Activated naive CD8-positive, alpha-beta T cell (primary cell): ENCODE measurements around the gene MRGPRE.

Experiments
- H3K27ac Mint-ChIP-seq: one replicate; pipeline ENCODE4 v1.8.0; 2021; ENCODE audit warnings: mixed read lengths
- H3K27me3 Mint-ChIP-seq: one replicate; pipeline ENCODE4 v1.8.0; 2021; ENCODE audit warnings: mixed read lengths
- H3K36me3 Mint-ChIP-seq: one replicate; pipeline ENCODE4 v1.8.0; 2021; ENCODE audit warnings: mixed read lengths
- H3K4me1 Mint-ChIP-seq: one replicate; pipeline ENCODE4 v1.8.0; 2021; ENCODE audit warnings: low read depth, mixed read lengths
- H3K4me3 Mint-ChIP-seq: one replicate; pipeline ENCODE4 v1.8.0; 2021; ENCODE audit warnings: mild to moderate bottlenecking, mixed read lengths
- H3K9me3 Mint-ChIP-seq: one replicate; pipeline ENCODE4 v1.8.0; 2021; ENCODE audit warnings: low read depth, mixed read lengths

MRGPRE gene

DNA sequence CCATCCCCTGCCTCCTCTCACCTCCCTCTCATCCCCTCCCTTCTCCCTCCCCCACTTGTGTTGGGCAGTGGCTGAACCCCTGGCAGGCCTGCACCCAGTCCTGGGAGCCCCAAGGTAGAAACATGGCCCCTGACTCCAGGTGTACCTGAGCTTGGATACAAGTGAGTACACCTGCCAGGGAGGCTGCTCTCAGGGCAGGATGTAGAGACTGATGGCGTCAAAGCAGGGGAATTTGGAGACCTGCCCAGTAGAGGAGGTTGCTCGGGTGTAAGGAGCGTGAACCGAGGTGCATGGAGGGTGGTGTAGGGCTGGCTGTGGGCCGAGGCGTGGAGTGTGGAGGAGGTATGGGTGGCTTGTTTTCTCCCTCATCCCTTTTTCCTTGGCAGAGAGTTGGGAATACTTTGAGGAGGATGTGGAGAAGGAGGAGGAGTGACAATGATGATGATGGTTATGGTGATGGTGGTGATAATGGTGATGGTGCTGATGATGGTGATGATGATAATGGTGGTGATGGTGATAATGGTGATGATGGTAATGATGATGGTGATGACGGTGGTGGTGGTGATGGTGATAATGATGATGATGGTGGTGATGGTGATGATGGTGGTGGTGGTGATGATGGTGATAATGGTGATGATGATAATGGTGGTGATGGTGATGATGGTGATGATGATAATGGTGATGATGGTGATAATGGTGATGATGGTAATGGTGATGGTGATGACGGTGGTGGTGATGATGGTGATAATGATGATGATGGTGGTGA lies 25.9 kb downstream of the MRGPRE start:
- Mint-ChIP-seq H3K36me3 (no peaks in the 10 kb centered on the region), H3K27ac (no peak overlapping the region), H3K9me3 (peaks cover 6% of the 10 kb centered on the region), H3K4me3 (no peak overlapping the region), H3K4me1 (peaks cover 11% of the 10 kb centered on the region), H3K27me3 (peaks cover 2% of the 10 kb centered on the region)

DNA sequence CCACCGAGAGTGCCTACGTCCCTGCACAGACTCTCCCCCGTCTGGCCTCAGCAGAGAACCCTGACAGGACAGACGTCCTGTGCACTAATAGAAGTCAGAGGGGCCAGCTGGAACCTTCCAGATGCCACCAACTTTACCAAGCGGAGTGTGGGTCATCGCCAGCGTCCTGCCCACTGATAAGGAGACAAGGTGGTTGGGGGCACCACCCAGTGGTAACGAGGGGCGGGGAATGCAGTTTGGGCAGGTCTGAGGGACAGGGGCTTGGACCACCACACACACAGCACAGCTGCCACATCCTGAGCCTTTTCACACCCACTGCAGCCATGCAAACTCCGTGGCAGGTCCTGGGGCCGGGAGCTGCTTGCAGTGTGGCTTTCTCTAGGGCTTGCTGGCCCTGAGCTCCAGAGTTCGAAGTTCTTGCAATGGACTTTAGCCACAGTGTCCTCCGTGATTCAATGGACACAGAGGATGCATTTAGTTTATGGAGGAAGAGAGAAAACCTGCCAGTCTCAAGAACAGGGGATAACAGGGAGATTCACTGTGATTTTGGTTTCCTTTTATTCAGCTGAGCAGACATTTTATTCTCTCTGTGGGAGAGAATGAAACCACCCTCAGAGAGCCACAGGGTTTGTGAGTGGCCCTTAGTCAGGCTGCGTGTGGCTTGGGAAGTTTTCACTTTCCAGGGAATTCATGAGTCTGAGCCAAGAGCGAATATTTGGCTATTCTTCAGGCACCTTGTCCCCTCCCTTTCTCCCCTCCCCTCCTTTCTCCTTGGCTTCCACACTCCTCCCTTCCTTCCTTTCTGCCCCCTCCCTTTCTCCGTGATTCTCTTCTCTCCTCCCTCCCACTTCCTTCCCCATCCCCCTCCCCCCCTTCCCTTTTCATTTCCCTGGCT lies 26.7 kb downstream of the MRGPRE start:
- no peaks in the 10 kb centered on the region for H3K36me3 Mint-ChIP-seq
- H3K27me3 Mint-ChIP-seq: peaks cover 2% of the 10 kb centered on the region
- H3K9me3 Mint-ChIP-seq: no peaks in the 10 kb centered on the region
- no peak overlapping the region for H3K4me3 Mint-ChIP-seq
- H3K27ac Mint-ChIP-seq: no peak overlapping the region
- H3K4me1 Mint-ChIP-seq: peaks cover 11% of the 10 kb centered on the region

GRCh38 chr11:3204141-3205015 lies 27.8 kb downstream of the MRGPRE start:
- H3K27me3 Mint-ChIP-seq: peaks cover 2% of the 10 kb centered on the region
- no peak overlapping the region for H3K4me3 Mint-ChIP-seq

GRCh38 chr11:3203221-3204043 lies 28.8 kb downstream of the MRGPRE start:
- Mint-ChIP-seq H3K27ac (no peak overlapping the region), H3K27me3 (peaks cover 2% of the 10 kb centered on the region), H3K36me3 (no peaks in the 10 kb centered on the region), H3K9me3 (no peaks in the 10 kb centered on the region), H3K4me1 (peaks cover 11% of the 10 kb centered on the region), H3K4me3 (no peak overlapping the region)

More at GRCh38 chr11:3204141-3205015, 27.8 kb downstream of the MRGPRE start:
- H3K27ac Mint-ChIP-seq: no peak overlapping the region
- no peaks in the 10 kb centered on the region for H3K36me3 Mint-ChIP-seq
- peaks cover 11% of the 10 kb centered on the region for H3K4me1 Mint-ChIP-seq
- no peaks in the 10 kb centered on the region for H3K9me3 Mint-ChIP-seq

GRCh38 chr11:3202759-3203158 lies 29.5 kb downstream of the MRGPRE start:
- H3K27ac Mint-ChIP-seq: no peak overlapping the region

GRCh38 chr11:3202305-3202704 lies 29.9 kb downstream of the MRGPRE start:
- peaks cover 2% of the 10 kb centered on the region for H3K27me3 Mint-ChIP-seq
- H3K4me3 Mint-ChIP-seq: peak overlapping the region; percentile 70
- no peaks in the 10 kb centered on the region for H3K9me3 Mint-ChIP-seq
- H3K27ac Mint-ChIP-seq: no peak overlapping the region
- no peaks in the 10 kb centered on the region for H3K36me3 Mint-ChIP-seq
- peaks cover 11% of the 10 kb centered on the region for H3K4me1 Mint-ChIP-seq

More at GRCh38 chr11:3202759-3203158, 29.5 kb downstream of the MRGPRE start:
- Mint-ChIP-seq H3K27me3 (peaks cover 2% of the 10 kb centered on the region), H3K9me3 (no peaks in the 10 kb centered on the region), H3K4me3 (peak overlapping the region; percentile 70), H3K36me3 (no peaks in the 10 kb centered on the region), H3K4me1 (peaks cover 11% of the 10 kb centered on the region)

DNA sequence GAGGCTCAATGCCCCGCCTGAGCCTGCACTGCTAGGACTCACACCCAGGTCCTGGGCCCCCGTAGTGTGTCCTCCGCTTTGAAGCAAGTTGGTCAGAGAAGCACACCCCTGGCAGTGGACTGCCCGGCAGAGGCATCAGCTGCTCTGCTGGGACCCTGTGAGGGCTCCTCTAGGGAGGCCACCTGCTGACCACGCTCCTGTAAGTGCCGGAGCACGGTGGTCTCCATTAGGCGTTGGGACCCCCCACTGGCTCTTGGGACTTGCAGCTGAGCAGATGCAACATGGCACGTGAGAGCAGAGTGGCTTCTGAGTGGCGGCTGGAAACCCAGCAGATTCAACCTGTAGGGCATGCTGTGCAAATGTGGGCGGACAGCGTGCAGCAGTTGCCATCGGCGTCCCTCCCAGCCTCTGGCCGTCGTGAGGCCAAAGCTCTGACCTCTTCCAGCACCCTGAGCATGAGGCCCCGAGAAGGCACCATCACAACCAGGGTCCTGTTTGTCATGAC lies 30.5 kb downstream of the MRGPRE start:
- Mint-ChIP-seq H3K4me3 (no peak overlapping the region), H3K27ac (no peak overlapping the region), H3K36me3 (no peaks in the 10 kb centered on the region), H3K4me1 (peaks cover 11% of the 10 kb centered on the region), H3K27me3 (peaks cover 2% of the 10 kb centered on the region), H3K9me3 (no peaks in the 10 kb centered on the region)

GRCh38 chr11:3201112-3201581 lies 31.1 kb downstream of the MRGPRE start:
- H3K4me3 Mint-ChIP-seq: no peak overlapping the region
- H3K36me3 Mint-ChIP-seq: no peaks in the 10 kb centered on the region
- no peaks in the 10 kb centered on the region for H3K9me3 Mint-ChIP-seq
- peaks cover 2% of the 10 kb centered on the region for H3K27me3 Mint-ChIP-seq
- no peak overlapping the region for H3K27ac Mint-ChIP-seq
- H3K4me1 Mint-ChIP-seq: peaks cover 11% of the 10 kb centered on the region

GRCh38 chr11:3200388-3201111 lies 31.7 kb downstream of the MRGPRE start:
- no peaks in the 10 kb centered on the region for H3K9me3 Mint-ChIP-seq
- H3K27me3 Mint-ChIP-seq: peaks cover 2% of the 10 kb centered on the region
- no peak overlapping the region for H3K4me3 Mint-ChIP-seq
- no peaks in the 10 kb centered on the region for H3K36me3 Mint-ChIP-seq
- H3K27ac Mint-ChIP-seq: no peak overlapping the region
- peaks cover 11% of the 10 kb centered on the region for H3K4me1 Mint-ChIP-seq

DNA sequence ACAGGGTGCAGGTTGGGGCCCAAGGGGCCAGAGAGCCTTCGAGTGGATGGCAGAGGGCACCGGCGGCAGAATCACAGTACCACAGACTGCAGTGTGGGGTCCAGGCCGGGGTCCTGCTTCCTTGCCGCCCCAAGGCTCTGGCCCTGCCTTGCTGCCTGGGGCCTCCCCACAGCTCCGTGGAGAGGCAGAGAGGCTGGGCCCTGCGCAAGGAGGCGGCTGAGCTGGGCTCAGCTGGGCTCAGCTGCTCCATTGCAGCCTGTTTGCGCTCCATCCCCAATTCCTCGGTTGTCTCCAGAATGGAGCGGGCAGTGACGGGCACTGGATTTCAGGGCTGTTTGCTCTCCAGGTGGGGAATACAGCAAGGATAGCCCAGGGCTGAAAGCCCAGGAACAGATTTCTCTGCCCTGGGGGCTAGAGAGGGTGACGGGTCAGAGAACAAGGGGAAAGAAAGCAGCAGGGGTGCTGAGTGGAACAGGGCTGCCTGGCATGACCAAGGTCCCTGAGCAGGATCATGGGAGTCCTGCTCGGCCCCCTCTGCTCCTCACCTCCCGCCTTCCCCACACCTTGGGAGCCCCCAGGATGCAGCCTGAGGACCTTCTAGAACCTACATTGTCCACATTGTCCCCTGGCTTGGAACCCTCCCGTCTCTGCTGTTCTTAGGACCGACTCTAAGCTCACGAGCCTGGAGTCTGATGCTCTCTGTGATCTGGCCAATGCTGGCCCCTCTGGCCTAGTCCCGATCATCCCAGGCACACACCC lies 32.5 kb downstream of the MRGPRE start:
- no peak overlapping the region for H3K4me3 Mint-ChIP-seq
- peaks cover 11% of the 10 kb centered on the region for H3K4me1 Mint-ChIP-seq
- H3K27ac Mint-ChIP-seq: no peak overlapping the region
- no peaks in the 10 kb centered on the region for H3K36me3 Mint-ChIP-seq
- H3K27me3 Mint-ChIP-seq: peaks cover 2% of the 10 kb centered on the region
- no peaks in the 10 kb centered on the region for H3K9me3 Mint-ChIP-seq

DNA sequence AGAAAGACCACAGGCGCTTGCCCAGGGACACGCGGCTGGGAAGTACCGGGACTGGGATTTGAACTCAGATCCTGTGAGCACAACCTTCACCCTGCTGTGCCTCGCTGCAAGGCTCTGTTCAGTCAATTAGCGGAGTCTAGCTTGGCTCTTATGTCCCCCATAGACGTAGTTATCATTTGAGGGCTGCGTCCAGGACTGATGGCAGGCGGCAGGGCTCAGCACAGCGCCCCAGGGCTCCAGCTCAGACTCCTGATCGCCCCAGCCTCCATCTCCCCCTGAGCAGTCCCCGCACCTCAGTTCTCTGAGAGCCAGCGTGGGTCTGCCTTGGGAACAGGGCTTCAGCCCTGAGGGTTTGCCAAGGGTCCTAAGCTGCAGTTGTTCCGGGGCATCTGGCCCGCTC lies 33.4 kb downstream of the MRGPRE start:
- no peak overlapping the region for H3K4me3 Mint-ChIP-seq

DNA sequence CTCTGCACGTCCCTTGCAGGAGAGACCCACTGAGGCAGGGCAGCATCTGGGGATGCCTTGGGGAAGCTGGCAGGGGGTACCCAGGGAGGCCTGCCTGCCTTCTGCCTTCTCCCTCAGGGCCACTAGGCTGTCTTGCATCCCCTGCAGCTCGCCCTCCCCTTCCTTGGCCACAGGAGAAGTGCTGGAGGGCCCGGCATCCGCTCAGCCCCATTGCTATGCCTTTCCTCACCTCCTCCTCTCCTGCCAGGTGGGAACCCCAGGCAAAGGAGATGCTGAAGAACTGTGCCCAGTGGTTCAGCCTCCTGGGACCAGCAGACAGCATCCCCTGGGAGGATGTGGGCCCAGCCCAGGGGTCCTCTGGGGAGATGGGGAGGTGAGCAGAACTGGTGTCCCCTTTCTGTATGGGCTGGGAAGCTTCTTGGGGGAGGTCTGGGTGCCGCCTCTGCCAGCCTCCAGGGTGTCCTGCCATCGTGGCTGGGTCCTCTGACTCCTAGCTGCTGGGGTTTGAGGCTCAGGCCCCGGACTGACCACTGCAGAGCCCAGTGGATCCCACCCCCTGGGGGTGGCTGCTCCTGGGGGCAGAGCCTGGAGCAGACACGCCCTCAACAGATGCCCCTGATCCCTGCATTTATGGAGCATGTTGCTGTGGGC lies 34.2 kb downstream of the MRGPRE start:
- Mint-ChIP-seq H3K27me3 (peaks cover 2% of the 10 kb centered on the region), H3K27ac (no peak overlapping the region)

More for the DNA sequence above, 33.4 kb downstream of the MRGPRE start:
- Mint-ChIP-seq H3K4me1 (peaks cover 11% of the 10 kb centered on the region), H3K36me3 (no peaks in the 10 kb centered on the region), H3K9me3 (no peaks in the 10 kb centered on the region), H3K27me3 (peaks cover 2% of the 10 kb centered on the region), H3K27ac (no peak overlapping the region)

More for the DNA sequence above, 34.2 kb downstream of the MRGPRE start:
- Mint-ChIP-seq H3K4me3 (no peak overlapping the region), H3K36me3 (no peaks in the 10 kb centered on the region), H3K9me3 (no peaks in the 10 kb centered on the region), H3K4me1 (peaks cover 11% of the 10 kb centered on the region)
